GM12864 (cell line): ENCODE results near the gene SLC16A6.

ENCODE experiments used
- DNase-seq: peaks from one replicate; pipeline ENCODE4 v3.0.0-alpha.2; 2011; ENCODE audit warnings: low read depth
- H3K4me3 ChIP-seq: 2 replicates; pipeline ENCODE4 v1.5.1; 2011; ENCODE audit warnings: mild to moderate bottlenecking, low read depth, low read length, control low read depth
- TF ChIP-seq, protein P1 (sequence below): IDR thresholded peaks from 2 replicates; pipeline ENCODE4 v1.5.1; 2011; ENCODE audit warnings: low read depth, mild to moderate bottlenecking, moderate library complexity, low read length, control low read depth, inconsistent platforms; ENCODE audit errors: missing control alignments

The SLC16A6 gene

DNA sequence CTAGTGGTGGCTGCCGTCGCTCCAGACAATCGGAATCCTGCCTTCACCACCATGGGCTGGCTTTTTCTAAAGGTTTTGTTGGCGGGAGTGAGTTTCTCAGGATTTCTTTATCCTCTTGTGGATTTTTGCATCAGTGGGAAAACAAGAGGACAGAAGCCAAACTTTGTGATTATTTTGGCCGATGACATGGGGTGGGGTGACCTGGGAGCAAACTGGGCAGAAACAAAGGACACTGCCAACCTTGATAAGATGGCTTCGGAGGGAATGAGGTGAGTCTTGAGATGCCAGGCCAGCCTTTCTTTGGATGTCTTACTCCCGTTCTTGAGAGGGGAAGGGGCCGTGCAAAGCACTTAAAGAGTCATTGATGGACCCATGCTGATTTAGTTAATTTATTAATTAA lies 16.5 kb upstream of the SLC16A6 start:
- no peak for DNase-seq
- H3K4me3 ChIP-seq, result no peak overlapping the region
- TF ChIP-seq, protein P1, sequence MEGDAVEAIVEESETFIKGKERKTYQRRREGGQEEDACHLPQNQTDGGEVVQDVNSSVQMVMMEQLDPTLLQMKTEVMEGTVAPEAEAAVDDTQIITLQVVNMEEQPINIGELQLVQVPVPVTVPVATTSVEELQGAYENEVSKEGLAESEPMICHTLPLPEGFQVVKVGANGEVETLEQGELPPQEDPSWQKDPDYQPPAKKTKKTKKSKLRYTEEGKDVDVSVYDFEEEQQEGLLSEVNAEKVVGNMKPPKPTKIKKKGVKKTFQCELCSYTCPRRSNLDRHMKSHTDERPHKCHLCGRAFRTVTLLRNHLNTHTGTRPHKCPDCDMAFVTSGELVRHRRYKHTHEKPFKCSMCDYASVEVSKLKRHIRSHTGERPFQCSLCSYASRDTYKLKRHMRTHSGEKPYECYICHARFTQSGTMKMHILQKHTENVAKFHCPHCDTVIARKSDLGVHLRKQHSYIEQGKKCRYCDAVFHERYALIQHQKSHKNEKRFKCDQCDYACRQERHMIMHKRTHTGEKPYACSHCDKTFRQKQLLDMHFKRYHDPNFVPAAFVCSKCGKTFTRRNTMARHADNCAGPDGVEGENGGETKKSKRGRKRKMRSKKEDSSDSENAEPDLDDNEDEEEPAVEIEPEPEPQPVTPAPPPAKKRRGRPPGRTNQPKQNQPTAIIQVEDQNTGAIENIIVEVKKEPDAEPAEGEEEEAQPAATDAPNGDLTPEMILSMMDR, result no peak

DNA sequence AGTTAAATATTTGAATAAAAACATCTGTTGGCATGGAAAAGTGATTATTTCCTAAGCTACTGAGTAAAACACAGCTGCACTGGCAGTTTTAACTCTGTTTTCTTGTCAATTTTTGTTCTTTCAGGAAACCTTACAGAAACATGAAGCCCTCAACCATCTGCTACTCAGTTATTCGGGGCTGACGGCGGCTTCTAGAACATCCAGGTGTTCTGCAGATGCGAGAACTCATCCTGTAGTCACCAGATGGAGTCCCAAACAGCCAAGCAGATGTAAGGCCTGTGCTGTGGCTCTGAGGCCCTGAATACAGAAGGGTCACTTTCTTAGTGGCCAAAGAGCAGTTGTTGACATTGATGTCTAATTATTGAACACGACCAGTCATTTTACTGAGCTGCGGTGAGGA lies 15.9 kb upstream of the SLC16A6 start:
- no peak for DNase-seq
- H3K4me3 ChIP-seq, result no peak overlapping the region
- TF ChIP-seq, protein P1, result no peak

DNA sequence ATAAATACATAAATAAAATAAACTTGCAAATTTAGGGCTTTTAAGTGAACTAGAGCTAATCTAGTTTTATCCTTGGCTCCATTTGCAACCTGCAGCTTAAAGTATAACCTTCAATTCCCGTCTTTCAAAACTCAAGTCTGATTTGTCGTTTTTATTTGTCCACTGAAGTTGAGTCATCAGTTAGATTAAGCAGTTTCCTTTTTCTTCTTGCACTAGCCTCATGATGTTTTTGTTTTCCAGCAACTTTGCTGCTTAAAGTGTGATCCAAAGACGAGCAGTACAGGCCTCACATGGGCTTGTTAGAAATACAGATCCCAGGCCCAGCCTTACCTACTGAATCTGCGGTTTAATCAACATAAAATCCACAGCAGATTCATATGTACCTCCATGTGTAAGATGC lies 14.2 kb upstream of the SLC16A6 start:
- TF ChIP-seq, protein P1, result no peak
- no peak overlapping the region for H3K4me3 ChIP-seq
- no peak for DNase-seq

DNA sequence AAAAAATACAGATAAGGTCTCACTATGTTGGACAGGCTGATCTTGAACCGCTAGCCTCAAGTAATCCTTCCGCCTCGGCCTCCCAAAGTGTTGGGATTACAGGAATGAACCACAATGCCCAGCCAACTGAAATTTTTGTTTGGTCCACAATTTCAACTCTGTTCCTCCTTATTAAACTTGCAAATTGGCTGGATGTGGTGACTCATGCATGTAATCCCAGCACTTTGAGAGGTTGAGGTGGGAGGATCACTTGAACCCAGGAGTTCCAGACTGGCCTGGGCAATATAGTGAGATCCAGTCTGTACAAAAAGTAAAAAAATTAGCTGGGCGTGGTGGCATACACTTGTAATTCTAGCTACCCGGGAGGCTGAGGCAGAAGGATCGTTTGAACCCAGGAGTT lies 13.8 kb upstream of the SLC16A6 start:
- DNase-seq, result no peak
- H3K4me3 ChIP-seq, result no peak overlapping the region
- TF ChIP-seq, protein P1, result no peak

DNA sequence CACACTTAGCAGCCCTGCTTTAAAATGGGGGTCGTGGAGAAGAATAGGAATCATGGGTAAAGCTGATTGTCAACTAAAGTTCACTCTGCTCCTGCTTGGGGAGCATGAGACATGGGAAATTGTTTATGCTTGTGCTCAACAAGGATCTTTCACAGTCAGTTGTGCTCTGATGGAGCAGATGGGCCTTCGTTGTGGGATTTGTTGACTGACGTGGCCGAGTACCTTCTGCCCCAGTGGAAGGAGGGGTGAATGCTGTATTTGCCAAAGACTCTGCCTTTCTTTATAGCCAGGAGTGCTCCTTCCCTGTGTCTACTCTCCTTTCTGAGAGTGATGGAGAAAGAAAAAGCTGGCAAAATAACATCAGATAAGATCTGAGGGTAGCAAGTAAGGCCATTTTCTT lies 11.7 kb upstream of the SLC16A6 start:
- TF ChIP-seq, protein P1, result no peak
- no peak for DNase-seq
- H3K4me3 ChIP-seq, result no peak overlapping the region

DNA sequence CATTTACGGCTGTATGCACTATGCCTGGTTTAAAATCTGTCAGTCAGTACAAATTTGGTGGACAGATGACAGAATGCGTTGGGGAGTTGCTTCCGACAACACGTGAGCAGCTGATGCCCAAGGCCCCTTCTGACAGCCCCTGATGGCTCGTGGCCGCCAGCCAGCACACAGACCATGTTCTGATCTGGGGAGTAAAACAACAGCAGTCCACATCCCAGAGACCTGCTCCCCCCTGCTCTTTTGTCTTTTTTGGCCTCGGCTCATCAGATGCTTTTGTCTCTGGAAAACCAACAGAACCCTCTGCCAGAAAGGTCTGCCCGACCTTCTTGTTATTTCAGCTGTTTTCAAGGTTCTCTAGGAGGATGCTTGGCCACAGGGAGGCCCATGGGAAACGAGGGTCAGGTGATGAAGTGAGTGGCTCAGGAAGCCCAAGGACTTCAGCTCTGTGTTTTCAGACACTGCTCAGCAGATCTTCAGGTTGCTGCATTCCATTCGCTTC lies 11.2 kb upstream of the SLC16A6 start:
- H3K4me3 ChIP-seq, result no peak overlapping the region
- TF ChIP-seq, protein P1, result no peak
- no peak for DNase-seq

DNA sequence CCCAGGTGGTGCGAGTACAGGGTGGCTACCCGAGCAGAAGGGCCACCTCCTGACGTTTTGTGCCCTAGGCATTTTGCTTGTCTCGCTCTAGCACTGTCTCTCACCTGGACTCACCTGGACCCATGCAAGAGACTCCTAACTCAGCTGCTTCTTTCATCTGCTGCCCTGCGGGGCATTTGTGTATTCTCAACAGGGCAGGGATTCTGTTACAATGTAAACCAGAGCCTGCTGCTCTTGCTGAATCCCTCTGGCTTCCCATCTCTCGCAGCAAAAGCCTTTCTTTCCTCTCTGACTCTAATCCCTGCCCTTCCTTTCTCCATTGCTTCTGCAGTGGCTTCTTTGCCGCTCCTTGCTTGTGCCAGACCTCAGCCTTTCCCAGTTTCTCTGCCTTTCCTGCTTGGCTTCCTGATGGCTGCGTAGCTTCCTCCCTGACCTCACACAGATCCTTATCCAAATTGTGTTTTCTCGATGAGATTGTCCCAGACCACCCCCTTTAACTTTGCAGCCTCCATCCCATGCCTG lies 10.6 kb upstream of the SLC16A6 start:
- no peak for DNase-seq
- H3K4me3 ChIP-seq, result no peak overlapping the region
- TF ChIP-seq, protein P1, result no peak
